ENCODE results near the gene SLC7A6OS. TPM values are rescaled to one million over a fixed set of nuclear protein-coding genes. Genes with fewer than 3 reads are reported as not detected.

Gene SLC7A6OS
- total RNA-seq, 2 experiments from 2014 or later, result 28.6 to 33.4 TPM

Small RNA genes lying within 50 kb of the gene (small RNA-seq; reads per million reads assigned to genes)
- gene RNU4-30P (0.16 reads per million), gene RNU6-1262P (not detected)

Other genes starting within 250 kb of the SLC7A6OS start
- gene NFATC3, start 225.6 kb downstream of the SLC7A6OS start, total RNA-seq (2014; rRNA removed; shearing (Covaris generic)), result 60.9 and 73.4 TPM in 2 replicates
- gene NFATC3, start 225.6 kb downstream of the SLC7A6OS start, total RNA-seq (2022), result 76.0 and 91.7 TPM in 2 replicates
- gene ESRP2, start 74.8 kb downstream of the SLC7A6OS start, total RNA-seq (2014; rRNA removed; shearing (Covaris generic)), result 0.08 TPM in 1 of 2 replicates, not detected in the other
- not detected in 2 replicates for gene ESRP2, start 74.8 kb downstream of the SLC7A6OS start, total RNA-seq (2022)
- 38.9 and 46.2 TPM in 2 replicates for gene PLA2G15, start 65.6 kb downstream of the SLC7A6OS start, total RNA-seq (2014; rRNA removed; shearing (Covaris generic))
- gene PLA2G15, start 65.6 kb downstream of the SLC7A6OS start, total RNA-seq (2022), result 27.5 and 36.8 TPM in 2 replicates
- gene SLC7A6, start 46.4 kb downstream of the SLC7A6OS start, total RNA-seq (2014; rRNA removed; shearing (Covaris generic)), result 50.9 and 53.1 TPM in 2 replicates
- gene SLC7A6, start 46.4 kb downstream of the SLC7A6OS start, total RNA-seq (2022), result 79.5 and 98.8 TPM in 2 replicates
- gene PRMT7, start 73 bp upstream of the SLC7A6OS start, total RNA-seq (2014; rRNA removed; shearing (Covaris generic)), result 75.3 and 85.1 TPM in 2 replicates
- 80.4 and 85.5 TPM in 2 replicates for gene PRMT7, start 73 bp upstream of the SLC7A6OS start, total RNA-seq (2022)
- 0.16 and 0.21 TPM in 2 replicates for gene SMPD3, start 137.6 kb upstream of the SLC7A6OS start, total RNA-seq (2014; rRNA removed; shearing (Covaris generic))
- 0.51 and 0.61 TPM in 2 replicates for gene SMPD3, start 137.6 kb upstream of the SLC7A6OS start, total RNA-seq (2022)
- 14.1 and 22.0 TPM in 2 replicates for gene ZFP90, start 228.3 kb upstream of the SLC7A6OS start, total RNA-seq (2014; rRNA removed; shearing (Covaris generic))
- 27.0 and 31.5 TPM in 2 replicates for gene ZFP90, start 228.3 kb upstream of the SLC7A6OS start, total RNA-seq (2022)

All from OCI-LY7 (cell line).